Stimulated activated CD4-positive, alpha-beta T cell treated with anti-CD3 and anti-CD28 coated beads, Interleukin-1b, Interleukin-23, amount 100 ng/mL, for 1 hour (primary cell): ENCODE measurements around the gene CBX4.

ENCODE experiments used
- DNase-seq, 2 donors: peaks; one replicate each; pipeline ENCODE4 v3.0.0-alpha.2; 2020; ENCODE audit warnings: low read depth in 2 of 2

The CBX4 gene

DNA sequence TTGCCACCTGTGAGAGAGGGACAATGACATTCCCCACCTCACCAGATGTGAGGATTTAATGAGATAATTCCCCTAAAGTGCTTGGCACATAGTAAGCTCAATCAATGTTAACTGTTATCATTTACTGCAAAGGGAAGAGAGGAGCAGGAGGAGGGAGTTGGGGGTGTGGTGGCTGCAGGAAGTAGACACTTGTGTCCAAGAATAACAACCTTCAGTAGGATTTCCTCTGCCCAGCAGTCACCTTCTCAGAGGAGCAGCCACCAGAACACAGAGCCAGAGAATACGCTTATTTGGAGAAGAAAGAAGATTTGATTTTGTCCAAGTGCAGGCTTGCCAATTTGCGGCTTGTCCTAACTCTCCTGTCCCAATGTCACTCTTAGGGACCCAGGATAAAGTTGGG, 10.2 kb downstream of the CBX4 start:
- DNase-seq, result no peak

DNA sequence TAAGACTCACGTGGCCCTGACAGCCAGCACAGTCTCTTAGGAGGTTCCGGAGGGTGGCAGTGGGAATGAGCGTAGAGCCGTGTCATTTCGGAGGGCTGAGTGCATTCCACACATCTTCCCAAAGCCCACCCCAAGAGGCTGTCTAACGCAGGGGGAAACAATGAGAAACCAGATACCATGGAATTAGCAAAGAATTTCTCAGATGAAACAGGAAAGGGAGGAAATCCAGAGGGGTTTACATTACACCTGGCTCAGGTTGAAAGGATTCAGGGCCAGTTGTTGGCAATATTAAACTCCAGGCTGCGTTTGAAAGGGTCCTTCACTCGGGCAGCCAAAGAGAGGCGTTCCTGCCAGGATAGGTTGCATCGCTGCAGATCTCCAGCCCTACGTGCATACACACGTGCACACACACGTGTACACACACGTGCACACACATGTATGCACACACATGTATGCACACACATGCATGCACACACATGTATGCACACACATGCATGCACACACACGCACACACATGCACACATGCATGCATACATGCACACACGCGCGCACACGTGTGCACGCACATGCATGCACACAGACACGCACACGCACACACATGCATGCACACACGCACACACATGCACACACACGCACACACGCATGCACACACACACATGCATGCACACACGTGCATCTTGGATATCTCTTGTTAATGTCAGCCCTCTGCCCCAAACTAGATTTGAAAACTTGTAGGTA, 12.2 kb downstream of the CBX4 start:
- DNase-seq, result no peak

DNA sequence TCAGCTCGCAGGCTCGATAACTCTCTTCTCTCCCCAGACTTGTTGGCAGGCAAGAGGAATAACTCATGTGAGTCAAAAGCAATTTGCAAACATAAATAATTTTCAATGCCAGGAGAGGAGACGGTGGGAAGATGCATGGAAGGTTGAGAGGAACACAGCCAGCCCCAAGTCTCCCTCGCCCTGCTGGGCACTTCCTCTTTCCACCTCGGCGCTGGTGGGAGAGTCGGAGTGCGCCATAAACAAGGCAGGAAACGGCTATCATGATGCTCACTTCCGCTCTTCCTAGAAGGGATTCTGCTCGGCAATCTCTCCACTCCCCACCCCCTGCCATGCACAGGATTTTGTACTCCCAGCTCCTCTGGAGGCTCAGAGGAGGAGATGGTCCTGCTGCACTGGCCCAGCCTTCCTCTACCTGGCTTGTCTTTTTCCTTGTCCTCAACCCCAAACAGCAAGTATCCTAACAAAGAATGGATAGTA, 13.0 kb downstream of the CBX4 start:
- DNase-seq, result no peak

GRCh38 chr17:79825580-79825921, 13.7 kb downstream of the CBX4 start:
- DNase-seq, result no peak

GRCh38 chr17:79824893-79825579, 14.2 kb downstream of the CBX4 start:
- no peak for DNase-seq

- DNase-seq, result no peak
These were observed 15.0 kb downstream of the CBX4 start for GRCh38 chr17:79824234-79824633.

DNA sequence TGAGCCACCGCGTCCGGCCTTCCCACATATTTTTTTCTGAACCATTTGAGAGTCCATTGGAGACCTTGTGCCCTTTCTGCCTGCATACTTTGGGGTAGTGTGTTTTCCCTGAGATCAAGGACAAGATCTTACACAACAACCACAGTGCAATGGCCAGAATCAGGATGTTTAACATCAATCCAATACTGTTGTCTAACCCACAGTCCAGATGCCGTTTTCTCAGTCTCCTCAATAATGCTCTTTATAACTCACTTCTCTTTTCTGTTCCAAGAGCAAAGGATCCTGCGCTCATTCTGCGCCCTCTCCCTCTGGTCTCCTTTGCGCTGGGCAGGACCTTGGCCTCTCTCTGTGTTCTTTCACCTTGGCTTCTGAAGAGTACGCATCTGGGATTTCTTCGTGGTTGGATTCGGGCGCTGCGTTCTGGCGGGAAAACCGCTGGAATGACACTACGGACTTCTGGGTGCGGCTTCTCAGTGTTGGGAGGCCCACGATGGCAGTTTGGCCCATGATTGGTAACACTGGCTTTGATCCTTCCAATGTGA, 16.6 kb downstream of the CBX4 start:
- no peak for DNase-seq

GRCh38 chr17:79821331-79822095, 17.7 kb downstream of the CBX4 start:
- DNase-seq, result no peak

GRCh38 chr17:79820959-79821330, 18.3 kb downstream of the CBX4 start:
- no peak for DNase-seq

DNA sequence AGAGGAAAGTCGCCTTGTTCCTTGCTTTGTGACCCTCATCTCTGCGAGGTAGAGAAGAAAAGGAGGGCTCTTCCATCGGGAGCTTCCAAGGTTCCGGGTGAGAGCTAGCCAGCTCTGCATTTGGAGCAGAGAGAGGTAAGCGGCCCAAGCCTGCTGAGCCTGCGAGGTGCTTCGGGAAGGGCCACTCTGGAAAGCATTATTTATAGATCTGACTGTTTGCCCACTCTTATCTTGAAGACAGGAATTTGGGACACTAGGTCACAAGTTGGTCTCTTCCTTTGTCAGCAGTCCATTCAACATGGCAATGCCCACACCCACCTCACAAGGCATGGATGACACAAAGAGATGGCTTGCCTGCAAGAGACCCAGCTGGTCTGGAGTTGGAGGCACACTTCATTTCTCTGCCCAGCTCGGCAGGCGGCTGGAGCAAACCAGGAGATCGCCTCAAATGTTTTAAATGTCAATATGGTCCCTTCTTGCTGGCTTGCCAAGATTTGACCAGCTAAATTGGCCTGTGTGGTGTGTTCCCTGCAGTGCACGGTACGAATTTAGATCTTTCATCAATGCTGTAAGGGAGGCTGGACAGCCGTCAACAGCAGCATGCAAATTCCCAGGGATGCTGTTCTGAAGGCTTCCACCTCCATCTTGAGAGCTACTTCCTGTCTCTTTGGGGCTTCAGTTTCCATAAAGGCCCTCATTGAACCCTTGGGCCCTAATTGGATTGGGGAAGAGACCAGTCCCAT, 19.5 kb downstream of the CBX4 start:
- DNase-seq, result no peak

GRCh38 chr17:79819085-79819484, 20.2 kb downstream of the CBX4 start:
- no peak for DNase-seq

- DNase-seq, result no peak
These were observed 21.0 kb downstream of the CBX4 start for GRCh38 chr17:79818026-79818758.

DNA sequence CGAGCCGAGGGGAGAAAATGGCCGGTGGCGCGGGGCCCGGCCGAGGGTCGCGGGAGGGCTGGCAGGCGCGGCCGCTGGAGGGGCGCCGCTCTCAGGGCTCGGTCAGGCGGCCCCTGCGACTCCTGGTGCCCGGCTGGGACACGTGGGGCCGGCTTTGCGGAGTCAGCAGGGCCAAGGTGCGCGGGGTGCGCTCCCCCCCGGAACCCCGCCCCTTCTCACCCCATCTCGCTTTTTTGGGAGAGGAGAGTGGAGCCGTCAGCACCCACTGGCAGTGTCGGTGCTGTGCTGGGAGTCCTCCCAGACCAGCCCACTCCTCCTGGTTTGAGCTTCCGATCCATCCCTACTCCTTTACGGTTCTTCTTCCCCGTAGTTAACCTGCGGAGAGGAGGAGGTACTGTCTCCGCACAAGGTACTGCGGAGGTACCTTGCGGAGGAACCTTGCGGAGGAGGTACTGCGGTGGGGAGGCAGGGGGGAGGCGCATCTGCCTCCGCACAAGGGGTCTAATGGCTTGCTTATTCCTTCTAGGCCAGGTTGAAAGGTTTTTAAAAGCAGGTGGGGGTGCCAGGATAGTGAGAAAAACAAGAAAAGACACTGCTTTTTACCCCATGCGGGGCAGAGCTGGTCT, 23.3 kb downstream of the CBX4 start:
- DNase-seq, result no peak

GRCh38 chr17:79814974-79815835, 24.0 kb downstream of the CBX4 start:
- no peak for DNase-seq

GRCh38 chr17:79814127-79814973, 24.9 kb downstream of the CBX4 start:
- no peak for DNase-seq

DNA sequence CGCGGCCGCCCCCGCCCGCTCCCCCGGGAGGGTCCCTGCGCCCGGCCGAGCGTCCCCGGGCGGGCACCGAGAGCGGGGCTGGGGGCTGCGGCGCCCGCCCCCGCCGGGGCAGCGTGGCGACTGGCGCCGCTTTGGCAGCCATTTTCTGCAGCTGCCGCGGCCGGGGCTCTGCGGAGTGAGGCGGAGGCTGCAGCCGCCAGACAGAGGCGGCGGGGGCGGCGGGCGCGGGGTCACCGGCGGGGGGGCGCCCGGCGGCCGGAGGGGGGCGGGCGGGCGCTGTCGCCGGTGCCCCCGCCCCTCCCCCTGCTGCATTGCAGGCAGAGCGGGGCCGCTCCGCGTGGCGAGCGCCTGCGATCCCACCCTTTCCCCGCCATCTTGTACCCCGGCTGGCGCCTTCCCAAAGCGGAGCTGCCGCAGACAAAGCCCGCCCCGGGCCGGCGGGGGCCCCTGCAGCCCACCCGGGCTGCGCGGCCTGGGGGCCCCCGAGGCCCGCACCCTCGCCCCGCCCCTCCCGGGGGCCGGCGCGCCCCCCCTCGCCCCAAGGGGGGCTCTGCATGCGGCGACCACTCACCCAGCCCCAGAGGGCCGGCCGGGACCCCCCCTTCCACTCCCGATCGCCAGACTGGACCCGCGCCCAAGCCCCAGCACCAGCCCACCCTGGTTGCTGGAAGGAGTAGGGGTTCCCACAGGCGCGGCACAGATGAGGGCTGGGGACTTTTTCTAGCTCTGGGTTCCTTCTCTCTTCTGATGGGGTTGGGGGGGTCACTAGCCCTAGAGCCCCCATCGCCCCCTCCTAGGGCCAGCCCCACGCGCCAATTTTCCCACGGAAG, 25.7 kb downstream of the CBX4 start:
- no peak for DNase-seq

DNA sequence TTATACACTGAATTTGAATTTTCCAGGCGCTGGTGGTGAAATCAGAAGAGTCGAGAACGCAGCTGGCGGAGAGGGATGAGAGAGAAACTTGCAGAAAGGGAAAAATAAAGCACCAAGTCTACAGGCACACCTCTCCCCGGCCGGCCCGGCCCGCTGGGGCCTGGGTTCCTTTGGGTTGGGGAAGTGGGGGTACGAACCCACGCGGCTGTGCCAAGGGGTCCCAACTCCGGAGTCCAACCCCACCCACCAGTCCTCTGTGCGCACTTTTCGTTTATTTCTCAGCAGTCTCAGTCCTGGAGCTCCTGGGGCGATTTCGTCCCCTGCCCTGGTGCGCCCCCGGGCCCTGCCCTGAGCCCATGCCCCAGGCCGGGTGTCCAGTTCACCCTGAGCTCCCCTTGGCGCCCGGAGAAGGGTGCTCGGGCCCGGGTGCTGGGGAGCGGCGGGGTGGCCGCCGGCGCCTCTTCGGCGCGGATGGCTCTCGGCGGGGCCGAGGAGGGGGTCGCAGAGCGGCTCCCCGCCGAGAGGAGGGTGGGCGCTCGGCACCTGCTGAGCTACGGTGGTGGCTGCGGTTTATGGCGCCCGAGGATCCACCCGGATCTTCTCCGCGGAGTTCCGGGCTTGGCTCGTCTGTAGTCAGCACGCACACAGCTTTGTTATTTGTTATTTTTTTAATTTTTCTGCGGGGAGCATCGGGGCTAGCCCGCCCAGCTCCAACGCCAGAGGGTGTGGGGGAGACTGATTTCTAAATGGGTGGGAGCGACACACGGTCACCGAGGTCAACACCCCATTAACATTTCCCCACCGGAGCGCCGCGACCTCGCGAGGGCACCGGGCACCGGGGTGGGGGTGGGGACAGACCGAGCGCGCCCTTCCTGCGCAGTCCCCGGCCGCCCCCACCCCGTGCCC, 26.6 kb downstream of the CBX4 start:
- DNase-seq, result no peak
